GM19023 (cell line): Measurements from ENCODE around the gene MYO7B.
"Not testable (repeated sequence)": the region's sequence is repeated elsewhere in the genome, so short reads cannot be mapped to it uniquely, and the experiment has no call there.

Experiments used
- ATAC-seq: cut with Tn5 transposase; IDR thresholded peaks from one replicate; pipeline ENCODE4 v1.9.1; 2021; ENCODE audit warnings: mild to moderate bottlenecking, moderate library complexity; ENCODE audit not compliant: unreplicated experiment

The MYO7B gene

DNA sequence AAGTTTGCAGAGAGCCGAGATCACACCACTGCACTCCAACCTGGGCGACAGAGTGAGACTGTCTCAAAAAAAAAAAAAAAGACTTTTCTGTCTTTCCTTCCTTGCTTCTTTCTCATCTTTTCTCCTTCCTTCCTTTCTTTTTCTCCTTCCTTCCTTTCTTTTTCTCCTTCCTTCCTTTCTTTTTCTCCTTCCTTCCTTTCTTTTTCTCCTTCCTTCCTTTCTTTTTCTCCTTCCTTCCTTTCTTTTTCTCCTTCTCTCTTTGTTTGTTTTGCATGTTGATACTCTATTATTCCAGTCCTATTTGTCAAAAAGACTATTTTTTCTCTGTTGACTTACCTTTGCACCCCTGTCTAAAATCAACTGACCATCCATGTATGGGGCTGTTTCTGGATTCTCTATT, 36.9 kb downstream of the MYO7B start:
- ATAC-seq = not testable (repeated sequence)

DNA sequence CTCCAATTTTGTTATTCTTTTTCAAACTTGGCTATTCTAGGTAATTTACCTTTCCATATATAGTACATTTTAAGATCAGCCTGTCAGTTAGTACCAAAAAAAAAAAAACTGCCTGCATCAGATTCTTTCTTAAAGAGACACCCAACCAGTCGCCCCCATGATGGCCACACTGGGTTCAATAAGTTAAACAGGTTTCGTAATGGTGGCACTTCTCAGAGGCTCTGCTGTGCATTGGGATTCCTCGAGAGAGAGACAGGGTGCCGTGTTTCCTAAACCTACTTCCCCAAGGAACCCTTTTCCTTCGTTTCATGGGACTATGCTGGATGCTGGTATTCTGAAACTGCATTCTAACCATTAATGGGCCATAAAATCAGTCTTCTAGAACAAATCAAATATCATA, 37.4 kb downstream of the MYO7B start:
- ATAC-seq = no peak

DNA sequence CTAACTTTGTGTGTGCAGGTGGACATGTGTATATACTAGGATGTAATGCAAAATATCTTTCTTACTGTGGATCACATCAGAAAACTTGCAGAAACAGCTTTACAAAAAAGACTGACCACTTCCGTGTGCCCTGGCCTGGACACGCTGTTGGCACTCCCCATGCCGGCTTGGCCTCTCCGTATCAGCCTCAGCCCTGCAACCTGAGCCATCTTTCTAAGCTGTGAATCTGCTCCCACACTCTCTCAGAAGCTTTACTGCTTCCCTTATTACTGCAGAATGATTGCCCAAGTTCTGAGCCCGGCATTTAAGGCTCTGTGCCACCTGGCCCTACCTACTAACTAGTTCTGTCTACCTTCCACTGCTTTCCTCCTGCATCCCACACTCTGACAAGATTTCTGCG, 37.8 kb downstream of the MYO7B start:
- no peak for ATAC-seq

DNA sequence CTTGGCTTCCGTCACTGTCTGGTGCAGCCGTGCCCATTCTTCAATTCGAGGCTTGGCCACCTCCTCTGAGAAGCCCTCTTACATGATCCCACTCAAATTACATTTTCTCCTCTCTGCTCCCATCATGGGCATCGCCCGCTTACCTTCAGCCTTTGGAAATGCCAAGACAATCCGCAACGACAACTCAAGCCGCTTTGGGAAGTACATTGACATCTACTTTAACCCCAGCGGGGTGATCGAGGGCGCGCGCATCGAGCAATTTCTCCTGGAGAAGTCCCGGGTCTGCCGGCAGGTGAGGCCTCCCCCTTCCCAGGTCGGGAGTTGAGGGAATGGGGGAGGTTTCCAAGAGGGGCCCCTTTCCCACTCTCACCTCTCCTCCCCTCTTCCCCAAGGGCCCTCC, 38.3 kb downstream of the MYO7B start:
- ATAC-seq = no peak

DNA sequence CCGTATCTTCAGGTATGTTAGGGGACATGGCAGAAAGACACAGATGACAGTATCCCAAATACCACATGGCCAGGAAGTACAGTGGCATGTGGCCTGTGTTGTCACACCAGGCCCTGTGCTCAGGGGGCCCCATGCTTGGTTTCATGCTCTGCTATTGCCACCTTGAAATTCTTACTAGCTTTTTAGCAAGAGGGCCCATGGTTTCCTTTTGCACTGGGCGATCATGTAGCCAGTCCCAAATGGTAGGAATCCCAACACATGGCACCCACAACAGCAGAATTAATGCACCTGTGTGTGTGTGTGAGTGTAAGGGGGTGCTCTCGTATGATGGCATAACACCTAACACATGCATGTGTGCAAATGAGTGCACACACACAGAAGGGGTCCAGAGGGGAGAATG, 39.2 kb downstream of the MYO7B start:
- ATAC-seq = no peak

DNA sequence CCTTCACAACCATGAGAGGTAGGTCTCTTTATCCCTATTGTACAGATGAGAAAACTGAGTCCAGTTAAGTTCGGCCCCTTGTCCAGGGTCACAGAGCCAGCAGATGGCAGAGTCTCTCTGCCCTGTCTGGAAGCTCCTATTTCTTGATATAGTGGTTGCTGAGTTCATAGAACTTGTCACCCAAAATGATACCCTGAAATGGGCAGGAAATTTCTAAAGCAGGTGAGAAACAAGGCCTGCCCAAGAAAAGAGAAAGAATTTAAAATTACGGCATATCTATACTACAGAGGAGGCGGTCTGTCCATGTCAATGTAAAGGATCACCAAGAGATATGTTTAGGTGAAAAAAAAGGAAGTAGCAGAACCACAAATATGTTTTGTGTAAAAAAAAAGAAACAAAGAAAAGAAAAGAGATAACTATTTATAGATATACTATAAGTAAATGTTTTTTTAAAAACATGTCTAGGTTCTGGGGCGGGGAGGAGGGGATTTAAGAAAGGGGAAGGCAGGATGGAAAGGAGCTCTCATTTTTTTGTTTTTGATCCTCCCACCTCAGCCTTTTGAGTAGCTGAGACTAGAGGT, 39.8 kb downstream of the MYO7B start:
- ATAC-seq = no peak

DNA sequence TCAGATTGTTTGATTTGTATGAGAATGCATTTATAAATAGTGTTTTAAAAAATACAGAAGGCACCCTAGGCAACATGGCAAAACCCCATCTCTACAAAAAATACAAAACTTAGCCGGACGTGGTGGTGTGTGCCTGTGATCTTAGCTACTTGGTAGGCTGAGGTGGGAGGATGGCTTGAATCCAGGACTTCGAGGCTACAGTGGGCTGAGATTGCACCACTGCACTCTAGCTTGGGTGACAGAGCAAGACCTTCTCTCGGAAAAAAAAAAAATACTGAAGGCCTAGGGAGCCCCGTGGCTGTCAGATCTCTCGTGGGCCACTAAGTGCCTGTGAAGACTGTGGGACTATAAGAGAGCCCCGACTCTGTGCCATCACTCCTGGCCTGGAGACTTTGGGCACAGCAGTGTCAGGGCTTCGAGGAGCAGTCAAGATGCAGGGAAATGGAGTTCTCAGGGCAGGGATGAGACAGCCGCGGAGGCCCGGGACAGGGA, 40.5 kb downstream of the MYO7B start:
- ATAC-seq = no peak

DNA sequence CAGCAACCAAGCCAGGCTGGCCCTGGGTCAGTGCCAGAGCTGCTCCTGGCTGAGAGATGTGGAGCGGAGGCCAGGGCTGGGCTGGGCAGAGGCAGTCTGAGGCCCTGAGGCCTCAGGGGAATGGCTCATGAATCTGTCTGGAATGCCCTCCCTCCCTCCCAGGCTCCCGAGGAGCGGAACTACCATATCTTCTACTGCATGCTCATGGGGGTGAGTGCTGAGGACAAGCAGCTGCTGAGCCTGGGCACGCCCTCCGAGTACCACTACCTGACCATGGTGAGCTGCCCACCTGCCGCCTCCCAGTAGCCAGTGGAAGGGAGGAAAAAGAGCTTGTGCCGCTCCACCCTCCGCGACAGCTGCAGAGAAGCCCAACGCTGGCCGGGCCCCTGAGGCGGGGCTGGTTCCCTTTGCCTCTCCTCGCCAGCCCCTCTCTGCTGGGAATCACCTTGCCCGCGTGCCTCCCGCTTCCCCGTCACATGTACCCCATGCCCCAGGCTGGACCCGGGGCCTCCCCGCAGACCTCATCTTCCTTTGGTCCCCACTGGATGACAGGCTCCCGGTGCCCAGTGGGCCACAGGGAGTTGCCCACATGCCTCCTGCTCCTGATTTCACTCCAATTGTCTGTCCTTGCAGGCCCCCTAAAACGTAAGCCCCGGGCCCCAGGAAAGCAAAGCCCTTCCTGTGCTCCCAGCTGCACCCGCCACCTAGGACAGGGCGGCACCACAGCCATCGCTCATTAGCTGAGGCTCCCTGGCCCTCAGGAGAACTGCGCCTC, 41.1 kb downstream of the MYO7B start:
- no peak for ATAC-seq

DNA sequence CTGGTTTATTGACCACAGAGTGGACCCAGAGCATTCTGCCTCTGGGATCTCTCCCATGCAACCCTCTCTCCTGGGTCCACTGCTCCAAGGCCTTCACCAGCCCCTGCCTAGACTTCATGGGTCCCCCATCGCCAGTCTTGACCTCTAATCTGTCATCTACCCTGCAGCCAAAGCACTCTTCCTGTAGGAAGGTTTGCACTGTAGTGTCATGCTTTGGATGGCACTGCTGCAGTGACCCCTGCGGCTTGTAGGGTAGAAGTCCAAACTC, 41.7 kb downstream of the MYO7B start:
- ATAC-seq = no peak

DNA sequence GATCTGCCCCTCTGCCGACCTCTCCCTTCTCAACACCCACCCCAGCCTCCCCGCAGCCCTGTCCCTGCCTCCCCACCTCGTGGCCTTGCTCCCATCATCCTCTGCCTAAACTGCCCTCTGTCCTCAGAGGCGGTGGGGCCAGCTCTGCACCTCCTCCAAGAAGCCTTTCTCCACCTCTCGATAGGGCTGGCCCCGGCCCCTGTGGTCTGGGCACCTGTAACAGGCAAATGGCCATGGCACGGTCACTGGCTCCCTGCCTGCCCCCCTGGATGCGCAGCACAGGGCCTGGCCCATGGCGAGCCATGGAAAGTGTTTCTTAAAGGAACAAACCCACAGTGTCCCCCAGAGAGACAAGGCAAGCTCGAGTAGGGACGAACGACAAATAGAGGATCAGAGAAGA, 42.0 kb downstream of the MYO7B start:
- no peak for ATAC-seq

DNA sequence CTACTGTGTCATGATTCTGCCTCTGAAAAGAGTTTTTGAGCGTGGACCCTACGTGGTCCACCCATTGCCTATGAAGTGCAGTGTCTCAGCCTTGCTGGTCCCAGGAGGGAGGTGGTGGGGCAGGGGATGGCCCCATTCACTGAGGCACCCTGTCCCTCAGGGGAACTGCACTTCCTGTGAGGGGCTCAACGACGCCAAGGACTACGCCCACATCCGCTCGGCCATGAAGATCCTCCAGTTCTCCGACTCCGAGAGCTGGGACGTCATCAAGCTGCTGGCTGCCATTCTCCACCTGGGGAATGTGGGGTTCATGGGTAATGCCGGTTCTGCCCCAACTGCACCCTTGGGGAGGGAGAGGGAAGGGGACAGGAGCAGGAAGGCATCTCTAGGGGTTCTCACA, 42.5 kb downstream of the MYO7B start:
- no peak for ATAC-seq

DNA sequence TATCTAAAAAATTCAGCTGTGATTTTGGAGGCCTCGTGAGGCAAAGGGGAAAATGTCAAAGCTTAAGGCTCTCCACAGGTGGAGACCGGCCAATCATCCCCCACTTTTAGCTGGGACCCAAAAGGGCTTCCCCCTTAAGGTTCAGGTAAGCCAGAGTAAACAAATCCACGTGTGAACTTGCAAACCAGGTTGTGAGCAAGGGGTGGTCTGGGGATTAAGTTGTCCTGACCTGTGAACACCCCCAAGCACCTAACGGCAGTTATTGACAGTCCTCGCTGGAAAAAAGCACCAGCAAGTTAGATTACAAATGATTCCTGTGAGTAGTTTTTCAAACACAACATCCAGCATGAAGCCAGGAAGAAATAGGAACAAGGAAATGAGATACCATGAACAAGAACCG, 42.9 kb downstream of the MYO7B start:
- no peak for ATAC-seq

DNA sequence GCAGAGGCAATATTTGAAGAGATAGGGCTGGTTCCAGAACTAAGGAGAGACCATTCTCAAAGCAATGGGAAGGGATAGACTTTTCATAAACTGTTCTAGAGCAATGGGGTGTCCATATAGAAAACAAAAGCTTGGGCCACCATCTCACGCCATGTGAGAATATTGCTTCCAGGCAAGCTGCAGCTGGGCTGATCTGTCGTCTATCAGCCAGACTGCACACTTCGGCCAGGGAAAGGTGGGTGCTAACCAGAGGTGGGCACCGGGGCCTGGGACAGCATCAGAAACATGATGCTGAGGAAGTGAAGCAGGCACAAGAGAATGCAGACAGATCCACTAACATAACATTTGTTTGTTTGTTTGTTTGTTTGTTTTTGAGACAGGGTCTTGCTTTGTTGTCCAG, 43.7 kb downstream of the MYO7B start:
- ATAC-seq = no peak

DNA sequence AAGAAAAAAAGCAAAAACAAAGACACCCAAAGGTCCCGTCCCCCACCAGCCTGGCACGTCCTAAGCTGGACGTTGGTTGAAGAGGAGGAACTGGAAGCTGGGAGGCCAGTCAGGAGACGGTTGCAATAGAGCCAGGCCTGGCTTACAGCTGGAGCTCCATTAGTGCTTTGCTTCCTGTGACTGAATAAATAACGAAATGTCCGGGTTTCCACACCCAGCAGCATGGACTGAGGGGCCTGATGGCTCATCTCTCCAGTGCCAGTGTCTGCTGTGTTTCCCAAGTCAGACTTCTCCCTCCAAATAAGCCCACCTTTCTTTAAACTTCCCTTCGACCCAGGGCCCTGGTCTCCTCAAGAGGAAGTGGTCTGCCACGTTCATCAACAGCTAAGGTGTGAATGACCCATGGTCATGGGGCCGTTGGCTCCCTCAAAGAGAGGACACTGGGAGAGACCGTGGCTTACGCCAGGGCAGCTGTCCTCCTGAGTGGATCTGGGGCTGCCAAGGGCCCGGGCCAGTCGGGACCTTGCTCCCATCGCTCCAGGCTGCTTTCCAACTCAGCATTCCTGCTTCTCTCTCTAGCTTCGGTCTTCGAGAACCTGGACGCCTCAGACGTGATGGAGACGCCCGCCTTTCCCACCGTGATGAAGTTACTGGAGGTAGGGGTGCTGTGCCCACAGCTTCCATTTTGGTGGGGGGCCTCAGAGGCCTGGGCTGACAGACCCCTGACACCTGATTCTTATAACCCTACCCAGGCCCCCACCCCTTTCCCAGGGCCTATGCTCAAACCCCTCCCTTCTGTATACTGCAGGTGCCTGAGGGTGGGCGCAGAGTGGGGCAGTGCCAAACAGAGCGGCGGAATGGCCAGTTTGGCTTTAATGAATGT, 44.9 kb downstream of the MYO7B start:
- no peak for ATAC-seq

DNA sequence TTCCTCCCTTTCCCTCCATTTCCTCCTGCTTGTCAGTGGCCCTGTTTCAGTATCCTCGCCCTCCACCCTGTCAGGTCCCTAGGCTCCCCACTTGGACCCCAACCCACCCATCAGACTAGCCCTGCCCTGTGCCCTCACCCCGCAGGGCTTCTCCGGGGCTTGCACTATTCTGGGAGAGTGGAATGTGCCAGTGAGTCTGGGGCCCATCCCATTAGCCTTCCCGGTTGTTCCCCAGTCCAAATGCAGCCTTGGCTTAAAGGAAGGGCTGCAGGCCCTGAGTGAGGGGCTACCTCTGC, 45.5 kb downstream of the MYO7B start:
- ATAC-seq = no peak

DNA sequence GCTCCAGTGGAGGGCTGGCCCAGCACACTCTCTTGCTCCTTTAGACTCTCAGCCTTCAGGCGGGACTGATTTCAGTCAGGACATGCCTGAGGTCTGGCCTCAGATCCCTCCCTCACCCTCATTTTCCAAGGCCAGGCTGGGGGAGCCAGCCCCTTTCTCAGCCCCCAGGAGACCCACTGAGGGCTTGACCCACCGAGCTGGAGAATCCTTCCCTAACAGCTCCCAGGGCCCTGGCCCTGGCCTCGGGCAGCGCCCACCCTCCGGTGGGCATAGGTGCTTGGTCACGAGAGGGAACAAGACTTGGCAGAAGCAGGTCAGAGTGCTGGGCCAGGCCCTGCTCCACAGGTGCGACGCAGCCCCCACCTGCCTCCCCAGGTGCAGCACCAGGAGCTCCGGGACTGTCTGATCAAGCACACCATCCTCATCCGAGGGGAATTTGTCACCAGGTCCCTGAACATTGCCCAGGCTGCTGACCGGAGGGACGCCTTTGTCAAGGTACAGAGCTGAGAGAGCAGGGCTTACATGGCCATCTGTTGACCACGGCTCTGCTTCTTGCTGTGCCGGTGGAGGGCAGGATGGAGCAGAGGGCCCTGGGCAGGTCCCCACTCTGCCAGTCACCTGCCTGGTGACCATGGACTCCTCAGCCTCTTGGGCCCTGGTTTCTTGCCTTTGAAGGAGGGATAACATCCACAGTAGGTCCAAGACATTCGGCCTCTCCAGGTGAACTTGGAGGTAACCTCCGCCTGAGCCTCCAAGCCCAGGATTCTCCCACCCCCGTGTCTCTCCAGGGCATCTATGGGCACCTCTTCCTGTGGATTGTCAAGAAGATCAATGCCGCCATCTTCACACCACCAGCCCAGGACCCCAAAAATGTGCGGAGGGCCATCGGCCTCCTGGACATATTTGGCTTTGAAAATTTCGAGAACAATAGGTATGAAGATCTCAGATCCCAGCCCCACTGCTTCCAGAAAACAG, 46.3 kb downstream of the MYO7B start:
- ATAC-seq = no peak

DNA sequence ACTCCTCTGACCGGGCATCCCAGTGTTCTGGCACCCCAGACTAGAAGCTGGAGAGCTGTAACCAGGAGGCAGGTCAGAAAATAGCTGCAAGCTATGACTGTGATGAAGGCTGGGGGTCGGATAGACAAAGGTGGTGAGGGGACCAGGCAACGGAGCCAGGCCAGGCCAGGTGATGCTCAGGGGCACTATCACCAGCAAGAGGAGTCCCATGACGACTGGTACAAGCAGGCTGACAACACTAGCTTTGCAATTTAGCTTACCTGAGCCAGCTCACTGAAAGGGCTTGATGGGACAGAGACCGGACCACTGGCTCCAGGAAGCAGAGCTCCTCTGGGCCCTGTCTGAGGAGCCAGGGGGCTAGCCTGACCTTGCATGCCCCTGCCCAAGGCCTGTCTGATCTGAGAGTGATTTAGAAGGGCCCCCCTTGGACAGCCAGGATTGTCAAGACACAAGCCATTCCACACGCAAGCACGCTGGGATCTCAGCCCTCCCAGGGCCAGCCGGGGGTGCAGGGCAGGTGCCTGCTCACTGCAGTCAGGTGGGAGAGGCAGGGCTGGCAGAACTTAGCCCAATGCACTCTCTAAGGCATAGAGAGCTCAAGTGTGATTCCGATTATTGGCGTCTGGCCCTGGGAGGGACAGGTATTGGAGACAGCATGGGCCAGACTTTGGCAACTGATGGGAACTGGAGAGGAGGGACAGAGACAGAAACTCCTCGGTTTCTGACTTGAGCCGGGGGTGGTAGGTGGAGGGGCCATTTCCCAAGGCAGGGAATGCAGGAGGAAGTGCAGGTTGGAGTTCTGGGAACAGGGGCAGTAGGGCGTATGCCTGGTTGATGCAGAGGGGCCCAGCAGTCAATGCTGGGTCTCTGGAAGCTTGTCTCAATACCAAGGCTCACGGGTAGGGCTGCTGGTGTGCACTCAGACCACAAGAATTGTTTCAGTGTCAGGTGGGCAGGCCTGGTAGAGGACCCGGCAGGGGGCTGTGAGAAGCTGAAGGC, 47.7 kb downstream of the MYO7B start:
- no peak for ATAC-seq

DNA sequence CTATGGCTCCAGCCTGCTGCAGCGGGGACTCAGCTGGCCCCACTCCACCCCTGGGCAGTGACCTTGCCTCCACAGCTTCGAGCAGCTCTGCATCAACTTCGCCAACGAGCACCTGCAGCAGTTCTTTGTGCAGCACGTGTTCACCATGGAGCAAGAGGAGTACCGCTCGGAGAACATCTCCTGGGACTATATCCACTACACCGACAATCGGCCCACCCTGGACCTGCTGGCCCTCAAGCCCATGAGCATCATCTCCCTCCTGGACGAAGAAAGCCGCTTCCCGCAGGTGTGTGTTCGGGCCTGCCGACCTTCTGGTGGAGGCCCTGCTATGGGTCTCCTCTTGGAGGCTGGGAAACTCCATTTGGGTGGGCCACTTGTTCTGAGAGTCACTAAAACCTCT, 48.6 kb downstream of the MYO7B start:
- ATAC-seq = no peak

DNA sequence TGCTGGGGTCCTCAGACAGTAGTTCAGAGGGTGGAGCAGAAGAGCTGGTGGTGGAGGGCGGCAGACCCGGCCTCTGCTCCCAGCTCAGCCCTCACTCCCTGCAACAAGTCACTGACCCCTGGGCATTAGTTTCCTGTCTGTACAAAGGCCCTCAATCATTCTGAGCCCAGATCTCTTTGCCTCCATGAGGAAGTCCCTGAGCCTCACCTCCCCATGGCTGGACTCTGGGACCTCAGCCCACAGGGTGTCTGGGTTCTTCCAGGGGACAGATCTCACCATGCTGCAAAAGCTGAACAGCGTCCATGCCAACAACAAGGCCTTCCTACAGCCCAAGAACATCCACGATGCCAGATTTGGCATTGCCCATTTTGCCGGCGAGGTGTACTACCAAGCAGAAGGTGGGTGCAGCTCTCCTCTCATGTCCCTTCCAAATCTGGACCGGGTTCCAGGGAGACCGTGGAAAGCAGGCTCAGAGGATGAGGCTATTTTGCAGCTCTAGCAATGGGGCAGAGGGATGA, 49.1 kb downstream of the MYO7B start:
- ATAC-seq = no peak
